Endodermal cell (in vitro differentiated cells): ENCODE results near the gene SNAPC2. TPM values are rescaled to one million over a fixed set of nuclear protein-coding genes. Genes with fewer than 3 reads are reported as not detected.
A peak's percentile ranks its signal among the peaks of the same experiment; 100 is the strongest.
"Not testable (repeated sequence)": the region's sequence is repeated elsewhere in the genome, so short reads cannot be mapped to it uniquely, and the experiment has no call there.

Experiments used
- DNase-seq: peaks from one replicate; pipeline ENCODE4 v3.0.0-alpha.2; 2017
- H3K27ac ChIP-seq: 2 replicates; pipeline ENCODE4 v1.5.1; 2013; ENCODE audit warnings: mild to moderate bottlenecking, low read depth, low read length, moderate library complexity
- H3K27me3 ChIP-seq: 2 replicates; pipeline ENCODE4 v1.6.1; 2013; ENCODE audit warnings: mild to moderate bottlenecking, low read length, moderate library complexity; ENCODE audit not compliant: insufficient read depth, control insufficient read depth, poor library complexity, severe bottlenecking
- H3K36me3 ChIP-seq: 2 replicates; pipeline ENCODE4 v1.7.0; 2013; ENCODE audit warnings: mild to moderate bottlenecking, low read length, moderate library complexity; ENCODE audit not compliant: control insufficient read depth, insufficient read depth
- H3K4me1 ChIP-seq: one replicate; pipeline ENCODE4 v1.7.0; 2013; ENCODE audit warnings: low read length; ENCODE audit not compliant: control insufficient read depth, insufficient read depth
- H3K4me3 ChIP-seq: 2 replicates; pipeline ENCODE4 v1.5.1; 2013; ENCODE audit warnings: mild to moderate bottlenecking, low read length, moderate library complexity
- H3K9ac ChIP-seq: 2 replicates; pipeline ENCODE4 v1.6.1; 2013; ENCODE audit warnings: mild to moderate bottlenecking, low read length, moderate library complexity; ENCODE audit not compliant: poor library complexity, severe bottlenecking; ENCODE audit errors: extremely low read depth
- H3K9me3 ChIP-seq: 2 replicates; pipeline ENCODE4 v1.6.1; 2013; ENCODE audit warnings: mild to moderate bottlenecking, low read length, moderate library complexity; ENCODE audit not compliant: control insufficient read depth
- H3K27ac Mint-ChIP-seq: 2 replicates; pipeline ENCODE4 v1.8.0; 2020; ENCODE audit warnings: mixed read lengths
- H3K27me3 Mint-ChIP-seq: 2 replicates; pipeline ENCODE4 v1.8.0; 2021; ENCODE audit warnings: mild to moderate bottlenecking, mixed read lengths; ENCODE audit not compliant: insufficient read depth
- H3K36me3 Mint-ChIP-seq: 2 replicates; pipeline ENCODE4 v1.8.0; 2020; ENCODE audit warnings: low read depth, mixed read lengths
- H3K4me1 Mint-ChIP-seq: 2 replicates; pipeline ENCODE4 v1.8.0; 2020; ENCODE audit warnings: mixed read lengths
- H3K4me3 Mint-ChIP-seq: 2 replicates; pipeline ENCODE4 v1.8.0; 2020; ENCODE audit warnings: mild to moderate bottlenecking, moderate library complexity, mixed read lengths
- H3K9me3 Mint-ChIP-seq: 2 replicates; pipeline ENCODE4 v1.8.0; 2020; ENCODE audit warnings: mild to moderate bottlenecking, mixed read lengths
- CTCF ChIP-seq: fragments of 200-600 bp; sonication (generic); conservative IDR thresholded peaks from 2 replicates; pipeline ENCODE4 v1.5.0; 2021; ENCODE audit warnings: antibody characterized with exemption, mild to moderate bottlenecking
- WGBS, 2 experiments: methylation state at CpG; one replicate each; pipeline versions ENCODE4 v1.1.5 to v1.1.7; 2013; ENCODE audit warnings: missing lambda C conversion rate in 2 of 2, mixed read lengths in 1 of 2; ENCODE audit not compliant: insufficient coverage in 1 of 2, insufficient read length in 1 of 2; 5-methylcytosine and 5-hydroxymethylcytosine counted together
- total RNA-seq, 2 donors: library from RNA; stranded (reverse); fragmentation: NEBNext Ultra II Directional in 1 of 2; extraction: Animal tissue kit (Norgen Biotek cat#: 25700) in 1 of 2; gene quantifications; 2 replicates in 1 of 2; 3 replicates in 1 of 2; pipeline ENCODE4 v1.2.1, GENCODE V29; 2021

SNAPC2 gene
- total RNA-seq, 2 donors from 2014 or later = 11.9 to 14.2 TPM

DNA sequence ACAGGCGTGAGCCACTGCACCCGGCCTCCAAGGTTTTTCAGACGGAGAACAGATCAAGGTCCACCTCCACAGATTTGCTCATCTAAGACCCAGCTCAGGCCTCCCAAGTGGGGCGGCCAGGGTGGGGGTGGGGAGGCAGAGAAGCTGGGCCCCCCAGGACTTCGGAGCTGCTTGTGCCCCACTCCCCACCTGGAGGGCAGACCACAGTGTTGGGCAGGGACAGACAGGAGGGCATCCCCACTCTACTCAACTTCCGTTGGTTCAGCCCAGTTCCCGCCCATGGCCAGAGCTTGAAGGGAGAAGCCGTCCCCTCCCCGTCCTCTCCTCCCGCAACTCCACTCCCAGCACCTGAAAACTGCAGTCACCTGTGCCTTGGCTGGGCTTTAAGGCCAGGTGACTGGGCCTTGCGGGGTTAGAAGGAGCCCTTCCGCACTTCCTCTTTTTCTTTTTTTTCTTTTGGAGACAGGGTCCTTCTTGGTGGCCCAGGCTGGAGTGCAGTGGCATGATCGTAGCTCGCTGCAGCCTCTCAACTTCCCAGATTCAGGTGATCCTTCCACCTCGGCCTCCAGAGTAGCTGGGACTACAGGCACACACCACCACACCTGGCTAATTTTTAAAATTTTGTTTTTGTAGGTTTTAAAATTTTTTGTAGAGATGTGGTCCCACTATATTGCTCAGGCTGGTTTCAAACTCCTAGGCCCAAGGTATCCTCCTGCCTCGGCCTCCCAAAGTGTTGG, 32.6 kb upstream of the SNAPC2 start:
- no peak for DNase-seq

DNA sequence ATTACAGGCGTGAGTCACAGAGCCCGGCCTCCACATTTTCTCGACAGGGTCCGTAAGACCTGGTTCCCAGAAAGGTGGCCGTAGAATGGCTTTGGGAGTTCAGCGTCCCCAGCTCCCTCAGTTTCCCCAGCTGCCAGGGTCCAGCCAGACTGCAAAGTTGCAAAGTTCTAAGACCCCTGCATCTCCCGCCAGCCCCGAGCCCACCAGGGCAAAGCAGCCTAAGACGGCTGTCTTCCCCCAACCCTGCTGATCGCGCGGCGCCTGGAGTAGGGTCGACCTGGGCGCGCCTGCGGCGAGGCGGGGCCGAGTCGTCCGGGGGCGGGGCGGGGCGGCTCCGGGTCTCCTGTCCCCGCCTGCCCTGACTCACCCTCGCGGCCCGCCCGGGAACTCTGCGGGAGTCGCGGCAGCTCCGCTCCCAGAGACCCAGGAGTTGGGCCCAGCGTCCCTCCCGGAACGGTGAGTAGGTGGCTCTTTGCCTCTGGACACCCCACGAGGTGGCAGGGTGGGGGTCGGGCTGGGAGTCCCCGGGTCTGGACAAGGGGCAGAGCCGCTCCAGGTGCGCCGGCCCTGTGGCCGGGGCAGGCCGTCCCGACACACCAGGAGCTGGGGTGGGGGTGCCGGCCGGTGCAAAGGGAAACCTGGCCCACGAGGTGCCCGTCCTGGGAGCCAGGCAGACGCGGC, 31.9 kb upstream of the SNAPC2 start, which contains the start of gene LRRC8E:
Gene LRRC8E (plus strand): TSS at position 366 of the 681 bp plus-strand sequence. CDS start 7,094 bp downstream, outside the sequence.
- Histone ChIP-seq H3K9ac (no peak within 1 kb of the TSS), H3K4me1 (no peaks in the 10 kb centered on the region), H3K9me3 (no peaks in the 10 kb centered on the region), H3K4me3 (peak within 1 kb of the TSS; percentile 76), H3K36me3 (no peaks in the 10 kb centered on the region), H3K27ac (no peak within 1 kb of the TSS), H3K27me3 (no peaks in the 10 kb centered on the region)
- Mint-ChIP-seq H3K4me3 (peak within 1 kb of the TSS; percentile 53), H3K4me1 (no peaks in the 10 kb centered on the region), H3K9me3 (no peaks in the 10 kb centered on the region), H3K27ac (peak within 1 kb of the TSS; percentile 55), H3K27me3 (peaks cover 39% of the 10 kb centered on the region), H3K36me3 (no peaks in the 10 kb centered on the region)
- TF ChIP-seq CTCF = no peak
- WGBS, 2 experiments = 14 to 15% methylated on average over 28 to 53 of the region's 53 CpGs
- peak; percentile 94 for DNase-seq

More for the DNA sequence above, 32.6 kb upstream of the SNAPC2 start:
- Mint-ChIP-seq H3K27ac (no peak overlapping the region), H3K27me3 (peaks cover 39% of the 10 kb centered on the region), H3K4me1 (no peaks in the 10 kb centered on the region), H3K36me3 (no peaks in the 10 kb centered on the region), H3K9me3 (no peaks in the 10 kb centered on the region), H3K4me3 (peak overlapping the region; percentile 53)
- TF ChIP-seq CTCF = no peak
- no peak overlapping the region for H3K27ac ChIP-seq
- H3K9me3 ChIP-seq = no peaks in the 10 kb centered on the region
- H3K9ac ChIP-seq = no peak overlapping the region
- WGBS, 2 experiments = 86 to 89% methylated on average over 12 to 16 of the region's 16 CpGs
- H3K4me1 ChIP-seq = no peaks in the 10 kb centered on the region
- no peaks in the 10 kb centered on the region for H3K27me3 ChIP-seq
- no peak overlapping the region for H3K4me3 ChIP-seq
- H3K36me3 ChIP-seq = no peaks in the 10 kb centered on the region

DNA sequence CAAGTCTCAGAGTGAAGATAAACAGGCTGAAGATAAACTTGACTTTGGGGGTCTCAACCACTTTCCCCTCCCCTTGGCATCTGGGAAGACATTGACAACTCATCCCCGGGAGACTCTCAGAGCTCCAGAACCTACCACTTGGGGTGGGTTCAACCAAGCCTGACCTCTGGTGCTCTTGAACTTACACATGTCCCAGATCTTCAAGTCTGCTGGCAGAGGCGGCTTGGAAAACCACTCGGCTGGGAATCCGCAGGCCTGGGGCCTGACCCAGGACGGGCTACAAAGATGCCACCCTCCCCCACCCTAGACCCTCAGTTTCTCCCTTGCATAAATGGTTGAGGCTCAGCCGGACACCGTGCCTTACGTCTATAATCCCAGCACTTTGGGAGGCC, 31.3 kb upstream of the SNAPC2 start:
- peak overlapping the region; percentile 53 for H3K4me3 Mint-ChIP-seq

DNA sequence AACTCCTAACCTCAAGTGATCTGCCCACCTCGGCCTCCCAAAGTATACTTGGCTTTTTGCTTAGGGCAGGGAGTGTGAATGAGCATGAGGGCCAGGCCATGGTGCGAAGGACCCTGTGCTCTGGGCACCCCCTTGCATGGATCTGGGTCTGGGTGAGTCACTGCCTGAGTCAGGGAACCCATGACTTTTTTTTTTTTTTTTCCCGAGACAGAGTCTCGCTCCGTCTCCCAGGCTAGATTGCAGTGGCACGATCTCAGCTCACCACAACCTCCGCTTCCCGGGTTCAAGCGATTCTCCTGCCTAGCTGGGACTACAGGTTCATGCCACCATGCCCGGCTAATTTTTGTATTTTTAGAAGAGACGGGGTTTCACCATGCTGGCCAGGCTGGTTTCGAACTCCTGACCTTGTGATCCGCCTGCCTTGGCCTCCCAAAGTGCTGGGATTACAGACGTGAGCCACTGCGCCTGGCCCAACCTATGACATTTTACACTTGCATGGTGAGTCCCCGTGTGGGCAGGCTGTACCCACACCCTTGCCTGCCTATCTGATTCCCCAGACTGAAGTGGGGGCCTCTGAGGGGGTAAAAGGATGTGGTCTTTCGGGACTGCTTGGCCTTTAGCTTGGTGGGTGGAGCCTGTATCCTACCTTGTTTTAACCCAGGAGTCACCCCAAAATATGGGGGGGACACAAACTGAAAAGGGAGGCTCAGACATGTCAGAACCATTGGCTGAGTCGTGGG, 26.6 kb upstream of the SNAPC2 start:
- H3K4me1 Mint-ChIP-seq, H3K27me3 ChIP-seq, H3K36me3 Mint-ChIP-seq, H3K27ac ChIP-seq, H3K9me3 ChIP-seq, H3K9me3 Mint-ChIP-seq, H3K9ac ChIP-seq, H3K4me3 ChIP-seq, DNase-seq, H3K4me3 Mint-ChIP-seq, H3K27ac Mint-ChIP-seq, H3K36me3 ChIP-seq, H3K4me1 ChIP-seq: not testable (repeated sequence)
- 92 to 93% methylated on average over 9 to 18 of the region's 18 CpGs for WGBS, 2 experiments
- H3K27me3 Mint-ChIP-seq = peaks cover 16% of the 10 kb centered on the region

More for the DNA sequence above, 31.3 kb upstream of the SNAPC2 start:
- H3K27ac ChIP-seq = no peak overlapping the region
- peak overlapping the region; percentile 55 for H3K27ac Mint-ChIP-seq
- H3K9me3 ChIP-seq = no peaks in the 10 kb centered on the region
- no peak for DNase-seq
- H3K36me3 ChIP-seq = no peaks in the 10 kb centered on the region
- H3K9ac ChIP-seq = no peak overlapping the region
- no peak for TF ChIP-seq CTCF
- no peaks in the 10 kb centered on the region for H3K27me3 ChIP-seq
- peaks cover 39% of the 10 kb centered on the region for H3K27me3 Mint-ChIP-seq
- H3K4me1 Mint-ChIP-seq = no peaks in the 10 kb centered on the region
- no peaks in the 10 kb centered on the region for H3K36me3 Mint-ChIP-seq
- 74 to 85% methylated on average over 5 to 8 of the region's 8 CpGs for WGBS, 2 experiments
- H3K4me3 ChIP-seq = peak overlapping the region; percentile 76
- H3K4me1 ChIP-seq = no peaks in the 10 kb centered on the region
- H3K9me3 Mint-ChIP-seq = no peaks in the 10 kb centered on the region
